Endodermal cell (in vitro differentiated cells): ENCODE results near the gene HNF1B. TPM values are rescaled to one million over a fixed set of nuclear protein-coding genes. Genes with fewer than 3 reads are reported as not detected.

Source experiments
- DNase-seq: peaks from one replicate; pipeline ENCODE4 v3.0.0-alpha.2; 2017
- H3K27ac ChIP-seq: 2 replicates; pipeline ENCODE4 v1.5.1; 2013; ENCODE audit warnings: mild to moderate bottlenecking, low read depth, low read length, moderate library complexity
- H3K27me3 ChIP-seq: 2 replicates; pipeline ENCODE4 v1.6.1; 2013; ENCODE audit warnings: mild to moderate bottlenecking, low read length, moderate library complexity; ENCODE audit not compliant: insufficient read depth, control insufficient read depth, poor library complexity, severe bottlenecking
- H3K36me3 ChIP-seq: 2 replicates; pipeline ENCODE4 v1.7.0; 2013; ENCODE audit warnings: mild to moderate bottlenecking, low read length, moderate library complexity; ENCODE audit not compliant: control insufficient read depth, insufficient read depth
- H3K4me1 ChIP-seq: one replicate; pipeline ENCODE4 v1.7.0; 2013; ENCODE audit warnings: low read length; ENCODE audit not compliant: control insufficient read depth, insufficient read depth
- H3K4me3 ChIP-seq: 2 replicates; pipeline ENCODE4 v1.5.1; 2013; ENCODE audit warnings: mild to moderate bottlenecking, low read length, moderate library complexity
- H3K9ac ChIP-seq: 2 replicates; pipeline ENCODE4 v1.6.1; 2013; ENCODE audit warnings: mild to moderate bottlenecking, low read length, moderate library complexity; ENCODE audit not compliant: poor library complexity, severe bottlenecking; ENCODE audit errors: extremely low read depth
- H3K9me3 ChIP-seq: 2 replicates; pipeline ENCODE4 v1.6.1; 2013; ENCODE audit warnings: mild to moderate bottlenecking, low read length, moderate library complexity; ENCODE audit not compliant: control insufficient read depth
- H3K27ac Mint-ChIP-seq: 2 replicates; pipeline ENCODE4 v1.8.0; 2020; ENCODE audit warnings: mixed read lengths
- H3K27me3 Mint-ChIP-seq: 2 replicates; pipeline ENCODE4 v1.8.0; 2021; ENCODE audit warnings: mild to moderate bottlenecking, mixed read lengths; ENCODE audit not compliant: insufficient read depth
- H3K36me3 Mint-ChIP-seq: 2 replicates; pipeline ENCODE4 v1.8.0; 2020; ENCODE audit warnings: low read depth, mixed read lengths
- H3K4me1 Mint-ChIP-seq: 2 replicates; pipeline ENCODE4 v1.8.0; 2020; ENCODE audit warnings: mixed read lengths
- H3K4me3 Mint-ChIP-seq: 2 replicates; pipeline ENCODE4 v1.8.0; 2020; ENCODE audit warnings: mild to moderate bottlenecking, moderate library complexity, mixed read lengths
- H3K9me3 Mint-ChIP-seq: 2 replicates; pipeline ENCODE4 v1.8.0; 2020; ENCODE audit warnings: mild to moderate bottlenecking, mixed read lengths
- WGBS, 2 experiments: methylation state at CpG; one replicate each; pipeline versions ENCODE4 v1.1.5 to v1.1.7; 2013; ENCODE audit warnings: missing lambda C conversion rate in 2 of 2, mixed read lengths in 1 of 2; ENCODE audit not compliant: insufficient coverage in 1 of 2, insufficient read length in 1 of 2; 5-methylcytosine and 5-hydroxymethylcytosine counted together
- total RNA-seq, 2 donors: library from RNA; stranded (reverse); fragmentation: NEBNext Ultra II Directional in 1 of 2; extraction: Animal tissue kit (Norgen Biotek cat#: 25700) in 1 of 2; gene quantifications; 2 replicates in 1 of 2; 3 replicates in 1 of 2; pipeline ENCODE4 v1.2.1, GENCODE V29; 2021
- TF ChIP-seq, protein P1 (sequence below): fragments of 200-600 bp; sonication (generic); conservative IDR thresholded peaks from 2 replicates; pipeline ENCODE4 v1.5.0; 2021; ENCODE audit warnings: antibody characterized with exemption, mild to moderate bottlenecking

Gene HNF1B
- total RNA-seq, 2 donors from 2014 or later, result 39.7 to 42.7 TPM

DNA sequence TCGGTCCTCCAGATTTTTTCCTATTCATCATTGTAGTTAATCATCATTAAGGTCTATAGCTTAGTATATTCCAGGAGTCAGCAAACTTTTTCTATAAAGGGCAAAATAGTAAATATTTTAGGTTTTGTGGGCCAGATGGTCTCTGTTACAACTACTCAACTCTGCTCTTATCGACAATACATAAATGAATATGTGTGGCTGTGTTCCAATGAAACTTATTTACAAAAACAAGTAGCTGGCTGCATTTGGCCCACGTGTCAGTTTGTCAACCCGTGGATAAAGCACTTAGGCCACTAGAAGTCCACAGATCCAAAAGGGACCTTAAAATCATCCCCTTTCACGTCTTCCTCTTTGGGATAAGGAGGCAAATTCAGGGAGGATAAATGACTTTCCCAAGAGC, 5.4 kb upstream of the HNF1B start:
- Histone ChIP-seq H3K27ac (no peak overlapping the region), H3K9ac (no peak overlapping the region), H3K9me3 (no peaks in the 10 kb centered on the region), H3K4me1 (peaks cover 5% of the 10 kb centered on the region), H3K27me3 (peaks cover 13% of the 10 kb centered on the region), H3K36me3 (no peaks in the 10 kb centered on the region), H3K4me3 (no peak overlapping the region)
- H3K4me3 Mint-ChIP-seq, result no peak overlapping the region
- TF ChIP-seq, protein P1, sequence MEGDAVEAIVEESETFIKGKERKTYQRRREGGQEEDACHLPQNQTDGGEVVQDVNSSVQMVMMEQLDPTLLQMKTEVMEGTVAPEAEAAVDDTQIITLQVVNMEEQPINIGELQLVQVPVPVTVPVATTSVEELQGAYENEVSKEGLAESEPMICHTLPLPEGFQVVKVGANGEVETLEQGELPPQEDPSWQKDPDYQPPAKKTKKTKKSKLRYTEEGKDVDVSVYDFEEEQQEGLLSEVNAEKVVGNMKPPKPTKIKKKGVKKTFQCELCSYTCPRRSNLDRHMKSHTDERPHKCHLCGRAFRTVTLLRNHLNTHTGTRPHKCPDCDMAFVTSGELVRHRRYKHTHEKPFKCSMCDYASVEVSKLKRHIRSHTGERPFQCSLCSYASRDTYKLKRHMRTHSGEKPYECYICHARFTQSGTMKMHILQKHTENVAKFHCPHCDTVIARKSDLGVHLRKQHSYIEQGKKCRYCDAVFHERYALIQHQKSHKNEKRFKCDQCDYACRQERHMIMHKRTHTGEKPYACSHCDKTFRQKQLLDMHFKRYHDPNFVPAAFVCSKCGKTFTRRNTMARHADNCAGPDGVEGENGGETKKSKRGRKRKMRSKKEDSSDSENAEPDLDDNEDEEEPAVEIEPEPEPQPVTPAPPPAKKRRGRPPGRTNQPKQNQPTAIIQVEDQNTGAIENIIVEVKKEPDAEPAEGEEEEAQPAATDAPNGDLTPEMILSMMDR, result no peak
- H3K27ac Mint-ChIP-seq, result no peak overlapping the region
- peaks cover 3% of the 10 kb centered on the region for H3K36me3 Mint-ChIP-seq
- no peak for DNase-seq
- H3K4me1 Mint-ChIP-seq, result peaks cover 29% of the 10 kb centered on the region
- H3K9me3 Mint-ChIP-seq, result no peaks in the 10 kb centered on the region
- 89 to 95% methylated on average over 5 of the region's 5 CpGs for WGBS, 2 experiments
- peaks cover 56% of the 10 kb centered on the region for H3K27me3 Mint-ChIP-seq

DNA sequence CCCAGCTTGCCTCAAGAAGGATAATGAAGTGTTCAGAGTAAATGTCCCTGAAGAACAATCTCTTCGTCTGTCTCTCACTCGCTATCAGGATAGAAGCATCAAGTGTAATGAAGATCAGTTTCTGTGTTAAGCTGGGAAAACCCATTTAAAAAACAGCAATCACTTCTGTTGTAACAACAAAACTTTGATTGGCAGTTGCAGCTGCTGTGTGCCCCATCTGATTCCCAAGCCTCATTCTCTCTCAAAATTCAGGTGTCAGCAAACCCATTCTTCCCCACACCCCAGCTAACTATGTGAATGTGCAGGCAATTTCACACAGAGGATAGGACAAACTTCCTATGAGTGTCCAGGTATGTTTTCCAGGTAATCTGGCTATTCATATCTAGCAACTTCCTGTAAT, 2.4 kb upstream of the HNF1B start:
- Histone ChIP-seq H3K27me3 (peaks cover 23% of the 10 kb centered on the region), H3K4me3 (peak overlapping the region; percentile 91), H3K36me3 (no peaks in the 10 kb centered on the region), H3K9me3 (no peaks in the 10 kb centered on the region), H3K4me1 (peaks cover 5% of the 10 kb centered on the region), H3K9ac (no peak overlapping the region), H3K27ac (no peak overlapping the region)
- H3K36me3 Mint-ChIP-seq, result peaks cover 3% of the 10 kb centered on the region
- WGBS, 2 experiments, result 90 to 92% methylated on average over 2 of the region's 2 CpGs
- peaks cover 74% of the 10 kb centered on the region for H3K27me3 Mint-ChIP-seq
- no peak for DNase-seq
- TF ChIP-seq, protein P1, result no peak
- H3K27ac Mint-ChIP-seq, result no peak overlapping the region
- peaks cover 29% of the 10 kb centered on the region for H3K4me1 Mint-ChIP-seq
- peak overlapping the region; percentile 89 for H3K4me3 Mint-ChIP-seq
- no peaks in the 10 kb centered on the region for H3K9me3 Mint-ChIP-seq

DNA sequence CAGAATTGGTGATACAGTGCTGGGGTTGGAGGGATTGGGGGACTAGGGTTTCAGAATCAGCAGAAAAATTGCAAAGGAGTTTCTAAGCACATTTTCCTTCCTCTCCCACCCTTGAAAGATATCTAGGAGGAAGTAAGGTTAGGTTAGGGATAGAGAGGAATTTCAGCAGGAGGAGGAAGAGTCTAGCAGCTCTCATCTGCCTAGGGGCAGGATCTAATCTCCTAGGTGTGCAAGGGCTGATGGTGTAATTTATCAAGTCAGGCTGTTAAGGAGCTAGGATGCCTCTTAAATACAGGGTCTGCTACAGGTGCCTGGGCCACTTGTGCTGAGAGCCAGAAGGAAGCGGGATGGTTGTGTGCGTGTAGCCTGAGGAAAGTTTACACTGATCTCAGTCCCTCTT, 1.8 kb upstream of the HNF1B start:
- H3K4me1 Mint-ChIP-seq, result peaks cover 29% of the 10 kb centered on the region
- DNase-seq, result no peak
- no peaks in the 10 kb centered on the region for H3K9me3 Mint-ChIP-seq
- no peak overlapping the region for H3K27ac Mint-ChIP-seq
- H3K27me3 Mint-ChIP-seq, result peaks cover 73% of the 10 kb centered on the region
- Histone ChIP-seq H3K27me3 (peaks cover 29% of the 10 kb centered on the region), H3K36me3 (no peaks in the 10 kb centered on the region), H3K9ac (no peak overlapping the region), H3K9me3 (no peaks in the 10 kb centered on the region), H3K4me3 (peak overlapping the region; percentile 91), H3K4me1 (peaks cover 5% of the 10 kb centered on the region), H3K27ac (no peak overlapping the region)
- WGBS, 2 experiments, result 67 to 86% methylated on average over 2 of the region's 2 CpGs
- H3K4me3 Mint-ChIP-seq, result peak overlapping the region; percentile 89
- TF ChIP-seq, protein P1, result no peak
- peaks cover 3% of the 10 kb centered on the region for H3K36me3 Mint-ChIP-seq
